HepG2 (cell line): ENCODE data around the gene PDP2. TPM values are rescaled to one million over a fixed set of nuclear protein-coding genes. Genes with fewer than 3 reads are reported as not detected.

ENCODE experiments used
- ELF4 ChIP-seq: sonication (generic); formaldehyde crosslinking; IDR thresholded peaks from 2 replicates; pipeline ENCODE4 v1.5.0; 2020; ENCODE audit warnings: missing genetic modification reagents, mild to moderate bottlenecking, moderate library complexity, borderline replicate concordance
- FOXK1 ChIP-seq: sonication (generic); formaldehyde crosslinking; IDR thresholded peaks from 2 replicates; pipeline ENCODE4 v1.4.0; 2020; ENCODE audit warnings: low read depth, missing genetic modification reagents, borderline replicate concordance
- HOXA3 ChIP-seq: sonication (generic); formaldehyde crosslinking; IDR thresholded peaks from 2 replicates; pipeline ENCODE4 v1.5.0; 2020; ENCODE audit warnings: missing genetic modification reagents
- MAFF ChIP-seq: IDR thresholded peaks from 2 replicates; pipeline ENCODE4 v1.6.1; 2011; ENCODE audit warnings: low read depth, low read length, improper control_type of control experiment
- MATR3 ChIP-seq: sonication (generic); formaldehyde crosslinking; IDR thresholded peaks from 2 replicates; pipeline ENCODE4 v1.4.0; 2020; ENCODE audit warnings: missing genetic modification reagents
- MBNL3 ChIP-seq: fragments of 250-450 bp; sonication (Bioruptor Pico); conservative IDR thresholded peaks from 2 replicates; pipeline ENCODE4 v1.8.0; 2022; ENCODE audit warnings: mild to moderate bottlenecking, inconsistent platforms
- PATZ1 ChIP-seq: sonication (generic); formaldehyde crosslinking; IDR thresholded peaks from 2 replicates; pipeline ENCODE4 v1.4.0; 2020; ENCODE audit warnings: missing genetic modification reagents
- POLR2G ChIP-seq: fragments of 200-400 bp; formaldehyde crosslinking; IDR thresholded peaks from 2 replicates; pipeline ENCODE4 v1.6.1; 2018; ENCODE audit warnings: mild to moderate bottlenecking, low read depth, low read length, moderate library complexity
- TBL1XR1 ChIP-seq: fragments of 150-350 bp; IDR thresholded peaks from 2 replicates; pipeline ENCODE4 v1.6.1; 2014; ENCODE audit warnings: borderline replicate concordance, low read length; ENCODE audit not compliant: partially characterized antibody
- ZBTB44 ChIP-seq: sonication (generic); formaldehyde crosslinking; IDR thresholded peaks from 2 replicates; pipeline ENCODE4 v1.4.0; 2020; ENCODE audit warnings: missing genetic modification reagents
- ZHX1 ChIP-seq: sonication (generic); formaldehyde crosslinking; IDR thresholded peaks from 2 replicates; pipeline ENCODE4 v1.8.1; 2022; ENCODE audit warnings: low read depth, mild to moderate bottlenecking, missing genetic modification reagents
- ZKSCAN1 ChIP-seq: fragments of 150-350 bp; IDR thresholded peaks from 2 replicates; pipeline ENCODE4 v1.6.1; 2014; ENCODE audit warnings: low read length
- ZNF160 ChIP-seq: sonication (generic); formaldehyde crosslinking; IDR thresholded peaks from 2 replicates; pipeline ENCODE4 v1.8.0; 2022; ENCODE audit warnings: mild to moderate bottlenecking, inconsistent platforms, missing genetic modification reagents
- ZNF333 ChIP-seq: sonication (generic); formaldehyde crosslinking; IDR thresholded peaks from 2 replicates; pipeline ENCODE4 v1.4.0; 2020; ENCODE audit warnings: mild to moderate bottlenecking, missing genetic modification reagents, borderline replicate concordance
- ZNF414 ChIP-seq: sonication (generic); formaldehyde crosslinking; IDR thresholded peaks from 2 replicates; pipeline ENCODE4 v1.5.0; 2020; ENCODE audit warnings: missing genetic modification reagents
- ZNF513 ChIP-seq: sonication (generic); formaldehyde crosslinking; conservative IDR thresholded peaks from 2 replicates; pipeline ENCODE4 v1.5.0; 2020; ENCODE audit warnings: missing genetic modification reagents
- ZNF616 ChIP-seq: sonication (generic); formaldehyde crosslinking; IDR thresholded peaks from 2 replicates; pipeline ENCODE4 v1.5.0; 2020; ENCODE audit warnings: low read depth, mild to moderate bottlenecking, missing genetic modification reagents
- ZNF747 ChIP-seq: sonication (generic); formaldehyde crosslinking; IDR thresholded peaks from 2 replicates; pipeline ENCODE4 v1.8.1; 2023; ENCODE audit warnings: missing genetic modification reagents, mild to moderate bottlenecking, borderline replicate concordance
- ZNF773 ChIP-seq: sonication (generic); formaldehyde crosslinking; IDR thresholded peaks from 2 replicates; pipeline ENCODE4 v1.4.0; 2020; ENCODE audit warnings: missing genetic modification reagents, borderline replicate concordance
- ZSCAN25 ChIP-seq: sonication (generic); formaldehyde crosslinking; IDR thresholded peaks from 2 replicates; pipeline ENCODE4 v1.8.0; 2022; ENCODE audit warnings: mild to moderate bottlenecking, missing genetic modification reagents
- polyA plus RNA-seq, 8 experiments: library from polyadenylated mRNA; depleted of rRNA in 3 of 8; stranded (reverse) in 7 of 8; unstranded in 1 of 8; fragments of >200 nt; fragmentation: Illumina TruSeq in 4 of 8; extraction: Trizol in 4 of 8; gene quantifications; 2 replicates each; pipeline versions ENCODE4 v1.2.1 to v1.2.3, GENCODE V29; 2011 to 2016; ENCODE audit warnings: low read depth in 4 of 8, missing spikeins in 1 of 8, mixed read lengths in 1 of 8; ENCODE audit not compliant: insufficient read depth in 1 of 8
- total RNA-seq, 5 experiments: library from RNA; depleted of rRNA; stranded (reverse); fragments of >200 nt; fragmentation: Illumina TruSeq; extraction: Trizol; gene quantifications; 2 replicates each; pipeline ENCODE4 v1.2.3, GENCODE V29; 2016; ENCODE audit warnings: low read depth in 1 of 5

Gene PDP2
- total and polyA plus RNA-seq, 2 of the 13 experiments (the other 11 are each of a cell fraction or from before 2014, with no cell fraction given), result 12.8 to 15.8 TPM

GRCh38 chr16:66899945-66900710 lies 19.8 kb downstream of the PDP2 start (continued):
- 0 out of 2 replicates have a peak, but pooled peaks have one; percentile 2 for TF ChIP-seq PATZ1 (CRISPR knock-in tag)
- TF ChIP-seq HOXA3 (CRISPR knock-in tag), result no peak
- no peak for TF ChIP-seq ZHX1 (CRISPR knock-in tag)
- TF ChIP-seq ZNF616 (CRISPR knock-in tag), result no peak
- no peak for TF ChIP-seq POLR2G
- TF ChIP-seq ZNF414 (CRISPR knock-in tag), result no peak
- no peak for TF ChIP-seq TBL1XR1
- TF ChIP-seq ZNF160 (CRISPR knock-in tag), result no peak
- no peak for TF ChIP-seq ZNF773 (CRISPR knock-in tag)
- TF ChIP-seq ZBTB44 (CRISPR knock-in tag), result no peak
- TF ChIP-seq ZKSCAN1, result no peak
- no peak for TF ChIP-seq MBNL3 (CRISPR knock-in tag)
- no peak for TF ChIP-seq FOXK1 (CRISPR knock-in tag)
- TF ChIP-seq ZSCAN25 (CRISPR knock-in tag), result no peak
- TF ChIP-seq MAFF, result no peak
- no peak for TF ChIP-seq ZNF513 (CRISPR knock-in tag)
- no peak for TF ChIP-seq MATR3 (CRISPR knock-in tag)
- no peak for TF ChIP-seq ZNF747 (CRISPR knock-in tag)
- TF ChIP-seq ELF4 (CRISPR knock-in tag), result no peak
- TF ChIP-seq ZNF333, result no peak
